NCI-H748 (cell line): ENCODE data around the gene RABEP2.
"Not testable (repeated sequence)": the region's sequence is repeated elsewhere in the genome, so short reads cannot be mapped to it uniquely, and the experiment has no call there.

Experiments
- DNase-seq: peaks from one replicate; lab custom pipeline; 2025; ENCODE audit not compliant: unreplicated experiment; lab: John Stamatoyannopoulos, UW

Gene RABEP2

GRCh38 chr16:28933171-28933570 is 8.1 kb upstream of the RABEP2 start:
- DNase-seq = no peak

DNA sequence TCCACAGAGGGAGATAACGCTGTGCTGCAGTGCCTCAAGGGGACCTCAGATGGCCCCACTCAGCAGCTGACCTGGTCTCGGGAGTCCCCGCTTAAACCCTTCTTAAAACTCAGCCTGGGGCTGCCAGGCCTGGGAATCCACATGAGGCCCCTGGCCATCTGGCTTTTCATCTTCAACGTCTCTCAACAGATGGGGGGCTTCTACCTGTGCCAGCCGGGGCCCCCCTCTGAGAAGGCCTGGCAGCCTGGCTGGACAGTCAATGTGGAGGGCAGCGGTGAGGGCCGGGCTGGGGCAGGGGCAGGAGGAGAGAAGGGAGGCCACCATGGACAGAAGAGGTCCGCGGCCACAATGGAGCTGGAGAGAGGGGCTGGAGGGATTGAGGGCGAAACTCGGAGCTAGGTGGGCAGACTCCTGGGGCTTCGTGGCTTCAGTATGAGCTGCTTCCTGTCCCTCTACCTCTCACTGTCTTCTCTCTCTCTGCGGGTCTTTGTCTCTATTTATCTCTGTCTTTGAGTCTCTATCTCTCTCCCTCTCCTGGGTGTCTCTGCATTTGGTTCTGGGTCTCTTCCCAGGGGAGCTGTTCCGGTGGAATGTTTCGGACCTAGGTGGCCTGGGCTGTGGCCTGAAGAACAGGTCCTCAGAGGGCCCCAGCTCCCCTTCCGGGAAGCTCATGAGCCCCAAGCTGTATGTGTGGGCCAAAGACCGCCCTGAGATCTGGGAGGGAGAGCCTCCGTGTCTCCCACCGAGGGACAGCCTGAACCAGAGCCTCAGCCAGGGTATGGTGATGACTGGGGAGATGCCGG is 7.5 kb upstream of the RABEP2 start:
- no peak for DNase-seq

- no peak for DNase-seq
Measured at GRCh38 chr16:28931801-28932225, 6.8 kb upstream of the RABEP2 start, which contains the start of gene CD19. TSS of gene CD19 (plus strand) at chr16:28931971. CDS start at chr16:28932001, 30 bp downstream.

DNA sequence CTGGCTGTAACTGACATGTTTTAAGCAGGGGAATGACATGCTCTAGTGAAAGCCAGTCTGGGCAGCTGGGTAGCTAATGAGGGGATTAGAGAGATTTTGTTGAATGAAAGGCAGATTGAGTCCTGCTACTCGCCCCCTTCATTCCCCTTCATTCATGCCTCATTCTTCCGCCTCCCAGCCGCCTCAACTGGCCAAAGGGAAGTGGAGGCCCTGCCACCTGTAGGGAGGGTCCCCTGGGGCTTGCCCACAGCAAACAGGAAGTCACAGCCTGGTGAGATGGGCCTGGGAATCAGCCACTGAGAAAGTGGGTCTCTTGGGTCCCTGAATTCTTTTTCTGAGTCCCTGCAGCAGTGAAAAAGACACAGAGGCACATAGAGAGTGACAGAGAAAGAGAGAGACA is 5.6 kb upstream of the RABEP2 start:
- no peak for DNase-seq

- no peak for DNase-seq
Measured at GRCh38 chr16:28930203-28930602, 5.2 kb upstream of the RABEP2 start.

- DNase-seq = no peak
Measured at GRCh38 chr16:28927815-28928214, 2.8 kb upstream of the RABEP2 start.

DNA sequence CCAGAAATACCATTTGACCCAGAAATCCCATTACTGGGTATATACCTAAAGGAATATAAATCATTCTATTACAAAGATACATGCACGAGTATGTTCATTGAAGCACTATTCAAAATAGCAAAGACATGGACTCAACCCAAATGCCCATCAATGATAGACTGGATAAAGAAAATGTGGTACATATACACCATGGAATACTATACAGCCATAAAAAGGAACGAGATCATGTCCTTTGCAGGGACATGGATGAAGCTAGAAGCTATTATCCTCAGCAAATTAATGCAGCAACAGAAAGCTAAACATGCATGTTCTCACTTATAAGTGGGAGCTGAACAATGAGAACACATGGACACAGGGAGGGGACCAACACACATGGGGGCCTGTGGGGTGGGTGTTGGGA is 1.2 kb upstream of the RABEP2 start:
- DNase-seq = not testable (repeated sequence)

GRCh38 chr16:28925386-28926228 is 569 bp upstream of the RABEP2 start:
- DNase-seq = peak; percentile 73

DNA sequence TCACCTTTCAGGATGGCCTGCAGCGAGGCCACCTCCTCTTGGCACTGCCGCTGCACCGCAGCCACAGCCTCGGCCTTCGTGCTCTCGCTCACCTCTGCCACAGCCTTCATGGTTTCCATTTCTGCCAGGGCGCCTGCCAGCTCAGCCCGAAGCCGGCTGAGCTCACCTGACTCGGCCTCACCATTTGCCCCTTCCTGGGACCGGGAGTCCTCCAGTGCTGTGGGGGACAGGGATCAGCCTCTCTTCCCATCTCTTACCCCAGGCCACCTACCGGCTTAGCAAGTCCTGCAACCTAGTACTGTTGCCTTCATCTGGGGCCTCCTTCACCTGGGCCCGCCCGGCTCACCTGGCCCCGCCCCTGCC is 658 bp downstream of the RABEP2 start:
- DNase-seq = peak; percentile 54

DNA sequence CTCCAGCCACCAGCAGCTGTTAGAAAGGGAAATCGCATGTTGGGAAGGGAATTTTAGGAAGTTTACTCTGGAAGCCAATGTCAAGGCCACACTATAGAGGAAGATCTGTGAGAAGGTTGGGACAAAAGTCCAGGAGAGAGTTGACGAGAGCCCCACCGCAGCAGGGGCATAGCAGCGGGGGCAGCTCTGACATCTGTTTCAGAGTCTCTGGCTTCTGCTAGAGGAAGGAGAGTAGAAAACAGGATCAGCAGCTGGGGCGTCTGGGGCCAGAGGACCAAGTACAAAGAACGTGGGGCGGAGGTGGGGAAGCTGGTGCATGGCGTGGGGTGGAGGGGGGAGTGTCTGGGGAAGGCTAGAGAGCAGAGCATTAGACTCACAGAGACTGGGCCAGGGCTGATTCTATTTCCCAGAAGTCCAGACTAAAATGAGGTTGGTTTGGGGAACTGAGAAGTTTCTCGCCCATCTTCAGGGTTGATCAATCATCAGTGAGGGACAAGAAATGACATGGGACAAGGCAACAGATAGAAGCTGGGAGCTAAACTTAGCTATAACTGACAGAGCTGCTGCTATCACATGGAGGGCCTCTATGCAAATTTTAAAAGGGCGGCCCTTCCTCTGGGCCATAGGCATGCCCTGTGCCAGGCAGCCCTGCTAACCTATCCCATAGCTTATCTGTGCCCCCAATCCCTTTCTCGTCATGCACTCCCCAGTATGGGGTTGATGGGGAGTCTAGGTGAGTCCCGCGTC is 1.2 kb downstream of the RABEP2 start:
- DNase-seq = no peak

- DNase-seq = no peak
Measured at GRCh38 chr16:28923231-28923587, 1.8 kb downstream of the RABEP2 start.

DNA sequence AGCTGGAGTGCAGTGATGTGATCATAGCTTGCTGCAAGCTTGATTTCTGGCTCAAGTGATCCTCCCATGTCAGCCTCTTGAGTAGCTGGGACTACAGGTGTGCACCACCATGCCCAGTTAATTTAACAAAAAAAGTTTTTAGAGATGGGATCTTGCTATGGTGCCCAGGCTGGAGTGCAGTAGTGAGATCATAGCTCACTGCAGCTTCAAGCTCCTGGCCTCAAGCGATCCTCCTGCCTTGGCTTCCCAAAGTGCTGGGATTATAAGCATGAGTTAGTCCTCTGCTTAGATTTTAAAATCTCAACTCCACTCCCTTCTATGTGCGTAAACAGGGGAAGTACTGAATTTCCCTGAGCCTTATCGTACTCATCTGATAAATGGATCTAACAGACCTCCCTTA is 6.3 kb downstream of the RABEP2 start:
- no peak for DNase-seq

DNA sequence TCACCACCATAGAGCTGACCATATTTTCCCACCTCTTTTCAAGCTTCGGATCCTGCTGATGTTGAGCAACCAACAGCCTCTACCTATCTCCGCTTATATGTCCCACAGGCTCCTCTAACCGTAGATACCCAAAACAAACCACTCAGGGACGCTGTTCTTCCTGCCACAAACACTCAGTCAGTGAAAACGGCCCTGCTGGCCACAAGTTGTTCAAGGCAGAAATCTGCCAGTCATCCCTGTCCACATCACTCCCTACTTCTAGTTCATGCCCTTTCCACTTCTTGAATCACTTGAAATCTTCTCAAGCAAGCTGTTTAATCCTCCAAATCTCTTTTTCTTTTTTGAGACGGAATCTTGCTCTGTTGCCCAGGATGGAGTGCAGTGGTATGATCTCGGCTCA is 7.9 kb downstream of the RABEP2 start:
- no peak for DNase-seq

GRCh38 chr16:28915181-28915580 is 9.9 kb downstream of the RABEP2 start:
- DNase-seq = no peak

DNA sequence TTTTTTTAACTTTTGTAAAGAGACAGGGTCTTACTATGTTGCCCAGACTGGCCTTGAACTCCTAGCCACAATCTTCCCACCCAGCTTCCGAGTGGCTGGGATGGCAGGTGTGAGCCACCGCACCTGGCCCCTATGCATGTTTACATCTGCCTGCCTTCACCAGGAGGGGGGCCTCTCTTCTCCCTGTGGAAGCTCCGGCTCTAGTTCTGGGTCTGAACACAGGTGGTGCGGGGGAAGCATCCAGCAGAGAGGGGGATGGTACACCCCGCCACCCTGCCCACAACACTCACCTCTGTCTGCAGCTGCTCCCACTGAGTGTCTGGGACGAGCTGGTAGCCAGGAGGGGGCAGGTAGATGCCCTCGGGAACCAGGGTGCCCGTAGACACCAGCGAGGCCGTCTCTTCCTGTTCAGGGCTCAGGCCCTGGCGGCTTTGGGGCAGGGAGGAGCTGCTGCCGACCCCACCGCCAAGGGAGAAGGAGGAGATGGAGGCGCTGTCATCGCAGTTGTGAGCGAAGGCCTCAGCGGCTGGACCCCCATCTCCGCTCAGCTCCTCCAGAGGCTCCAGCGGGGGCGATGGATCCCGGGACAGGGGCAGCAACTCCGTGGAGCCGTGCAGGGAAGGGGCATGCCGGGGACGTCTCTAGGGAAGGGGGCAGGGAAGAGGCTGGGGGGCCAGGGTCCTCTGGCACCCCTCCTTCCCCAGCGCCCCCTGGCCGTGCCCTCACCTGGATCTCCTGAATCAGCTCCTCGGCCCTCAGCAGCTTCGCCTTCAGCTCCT is 10.9 kb downstream of the RABEP2 start:
- no peak for DNase-seq

- DNase-seq = no peak
Measured at GRCh38 chr16:28912558-28912957, 12.5 kb downstream of the RABEP2 start.

- no peak for DNase-seq
Measured at GRCh38 chr16:28910086-28911031, 14.7 kb downstream of the RABEP2 start.

GRCh38 chr16:28905800-28906372 is 19.2 kb downstream of the RABEP2 start:
- no peak for DNase-seq

DNA sequence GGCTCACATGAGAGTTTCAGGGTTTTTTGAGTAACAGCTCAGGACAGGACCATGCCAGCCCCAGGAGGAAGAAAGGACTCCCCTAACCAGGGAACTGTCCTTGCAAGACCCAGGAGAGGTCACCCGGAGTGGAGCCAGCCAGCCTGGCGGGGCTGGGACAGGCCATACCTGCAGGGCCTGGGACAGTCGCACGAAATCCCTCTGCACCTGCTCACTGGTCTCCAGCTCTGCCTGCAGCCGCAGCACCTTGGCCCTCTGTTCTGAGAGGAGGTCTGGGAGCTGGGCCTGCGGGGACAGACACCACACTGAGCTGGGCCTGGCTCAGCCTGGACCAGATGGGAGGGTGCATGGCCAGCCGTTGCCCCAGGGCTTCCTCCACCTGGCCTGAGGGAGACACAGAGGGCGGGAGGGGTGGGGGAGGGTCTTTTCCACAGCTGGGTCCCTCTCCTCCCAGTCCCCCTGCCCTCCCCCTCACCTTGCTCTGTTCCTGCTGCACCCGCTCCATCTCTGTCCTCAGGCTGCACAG is 19.7 kb downstream of the RABEP2 start:
- no peak for DNase-seq
